H1 (cell line): Measurements from ENCODE around the gene GPRIN3. TPM values are rescaled to one million over a fixed set of nuclear protein-coding genes. Genes with fewer than 3 reads are reported as not detected.

Source experiments
- CTCF ChIA-PET: fragments of 300-600 bp; sonication (Branson Sonifier 250); formaldehyde crosslinking; loops from one replicate; lab custom pipeline; 2021; ENCODE audit not compliant: partially characterized antibody; lab: Charles Lee
- POLR2A ChIA-PET: fragments of 300-600 bp; sonication (Branson Sonifier 250); formaldehyde crosslinking; loops from one replicate; lab custom pipeline; 2021; ENCODE audit warnings: inconsistent platforms; ENCODE audit not compliant: partially characterized antibody; lab: Charles Lee
- DNase-seq, 2 experiments: peaks; one replicate each; pipeline versions ENCODE4 v3.0.0 to v3.0.0-alpha.2; 2010 to 2022; ENCODE audit warnings: low spot score in 2 of 2, low read depth in 1 of 2, mixed read lengths in 1 of 2
- FAIRE-seq: peaks from 2 replicates; lab custom pipeline; 2011; peaks lifted over from hg19 to GRCh38; lab: Jason Lieb, UNC
- H2AFZ ChIP-seq: 2 replicates; pipeline ENCODE4 v1.8.1; 2012; ENCODE audit warnings: low read length, inconsistent platforms
- H2AK5ac ChIP-seq: 2 replicates; pipeline ENCODE4 v1.6.1; 2013; ENCODE audit warnings: low read depth, low read length
- H2BK120ac ChIP-seq: replicated peaks from 2 replicates; pipeline ENCODE3; 2013; ENCODE audit warnings: low read depth, low read length, inconsistent platforms
- H2BK12ac ChIP-seq: 2 replicates; pipeline ENCODE4 v1.6.1; 2013; ENCODE audit warnings: low read depth, low read length
- H2BK15ac ChIP-seq: 2 replicates; pipeline ENCODE4 v1.6.1; 2013; ENCODE audit warnings: low read length
- H2BK20ac ChIP-seq: 2 replicates; pipeline ENCODE4 v1.6.1; 2013; ENCODE audit warnings: low read length
- H2BK5ac ChIP-seq: 2 replicates; pipeline ENCODE4 v1.6.1; 2013; ENCODE audit warnings: low read depth, low read length
- H3K14ac ChIP-seq: 2 replicates; pipeline ENCODE4 v1.6.1; 2013; ENCODE audit warnings: inconsistent platforms; ENCODE audit not compliant: insufficient read length
- H3K18ac ChIP-seq: 2 replicates; pipeline ENCODE4 v1.6.1; 2013; ENCODE audit warnings: low read length; ENCODE audit errors: extremely low read depth
- H3K23ac ChIP-seq: 2 replicates; pipeline ENCODE4 v1.6.1; 2013; ENCODE audit warnings: inconsistent platforms; ENCODE audit not compliant: insufficient read length
- H3K23me2 ChIP-seq: 2 replicates; pipeline ENCODE4 v1.6.1; 2013; ENCODE audit warnings: low read depth, low read length
- H3K27ac ChIP-seq: 2 replicates; pipeline ENCODE4 v1.6.1; 2011; ENCODE audit warnings: low read depth, low read length, inconsistent platforms
- H3K27me3 ChIP-seq, 4 experiments: replicated peaks in 1 of 4; 1 replicate in 1 of 4; 2 replicates in 3 of 4; pipeline versions ENCODE4 v1.6.1 to v1.8.1; 2011 to 2013; ENCODE audit warnings: low read length in 3 of 4, mild to moderate bottlenecking in 3 of 4, inconsistent platforms in 2 of 4, mixed read lengths in 2 of 4, moderate library complexity in 1 of 4; ENCODE audit not compliant: control insufficient read depth in 3 of 4, insufficient read depth in 3 of 4; ENCODE audit errors: extremely low read depth in 1 of 4
- H3K36me3 ChIP-seq, 4 experiments: 2 replicates each; pipeline versions ENCODE4 v1.6.1 to v1.8.1; 2011 to 2013; ENCODE audit warnings: mild to moderate bottlenecking in 4 of 4, low read length in 3 of 4, moderate library complexity in 2 of 4, control low read depth in 1 of 4, inconsistent platforms in 1 of 4; ENCODE audit not compliant: insufficient read depth in 4 of 4, control insufficient read depth in 2 of 4
- H3K4ac ChIP-seq: replicated peaks from 2 replicates; pipeline ENCODE3; 2013; ENCODE audit warnings: low read length, low read depth, mixed read lengths, inconsistent platforms; ENCODE audit not compliant: insufficient read length
- H3K4me1 ChIP-seq, 4 experiments: replicated peaks in 1 of 4; 1 replicate in 1 of 4; 2 replicates in 3 of 4; pipeline versions ENCODE4 v1.6.1 to v1.8.1; 2011 to 2013; ENCODE audit warnings: low read length in 3 of 4, inconsistent platforms in 2 of 4, mixed read lengths in 1 of 4; ENCODE audit not compliant: insufficient read depth in 4 of 4, control insufficient read depth in 3 of 4
- H3K4me2 ChIP-seq, 2 experiments: 2 replicates each; pipeline versions ENCODE4 v1.6.1 to v1.8.1; 2011 to 2013; ENCODE audit warnings: low read depth in 2 of 2, low read length in 2 of 2, control low read depth in 1 of 2, inconsistent platforms in 1 of 2, mild to moderate bottlenecking in 1 of 2; ENCODE audit not compliant: insufficient read depth in 1 of 2
- H3K4me3 ChIP-seq, 4 experiments: fragments of 200-600, 300-600 bp in 1 of 4; sonication (generic), shearing (Covaris generic), sonication (Bioruptor Twin) in 1 of 4; 2 replicates each; pipeline versions ENCODE4 v1.5.1 to v1.8.1; 2011 to 2016; ENCODE audit warnings: low read length in 4 of 4, low read depth in 3 of 4, control low read depth in 2 of 4, inconsistent platforms in 2 of 4, mild to moderate bottlenecking in 2 of 4, mixed read lengths in 1 of 4, moderate library complexity in 1 of 4; ENCODE audit not compliant: insufficient read depth in 2 of 4; ENCODE audit errors: extremely low read depth in 1 of 4
- H3K56ac ChIP-seq: replicated peaks from 2 replicates; pipeline ENCODE3; 2013; ENCODE audit warnings: low read depth, mild to moderate bottlenecking, mixed read lengths, low read length, inconsistent platforms; ENCODE audit not compliant: insufficient read length
- H3K79me1 ChIP-seq: 2 replicates; pipeline ENCODE4 v1.6.1; 2013; ENCODE audit warnings: low read depth, low read length, control low read depth
- H3K79me2 ChIP-seq, 2 experiments: 2 replicates each; pipeline versions ENCODE4 v1.6.1 to v1.8.1; 2012 to 2013; ENCODE audit warnings: low read length in 2 of 2, mild to moderate bottlenecking in 2 of 2, inconsistent platforms in 1 of 2; ENCODE audit not compliant: insufficient read depth in 2 of 2, control insufficient read depth in 1 of 2
- H3K9ac ChIP-seq, 4 experiments: replicated peaks in 1 of 4; 1 replicate in 1 of 4; 2 replicates in 3 of 4; pipeline versions ENCODE4 v1.6.1 to v1.8.1; 2011 to 2013; ENCODE audit warnings: low read depth in 3 of 4, low read length in 3 of 4, control low read depth in 2 of 4, mild to moderate bottlenecking in 2 of 4, moderate library complexity in 2 of 4, inconsistent platforms in 1 of 4; ENCODE audit errors: extremely low read depth in 1 of 4
- H3K9me3 ChIP-seq, 2 experiments: 2 replicates each; pipeline versions ENCODE4 v1.6.1 to v1.8.1; 2012 to 2013; ENCODE audit warnings: mild to moderate bottlenecking in 2 of 2, moderate library complexity in 2 of 2, control low read depth in 1 of 2, inconsistent platforms in 1 of 2, low read depth in 1 of 2, low read length in 1 of 2, mixed read lengths in 1 of 2; ENCODE audit not compliant: insufficient read depth in 2 of 2
- H4K20me1 ChIP-seq, 2 experiments: replicated peaks in 1 of 2; 2 replicates each; pipeline versions ENCODE3 to v1.8.1; 2011 to 2013; ENCODE audit warnings: inconsistent platforms in 2 of 2, low read length in 2 of 2, mild to moderate bottlenecking in 1 of 2; ENCODE audit not compliant: insufficient read depth in 2 of 2, control insufficient read depth in 1 of 2
- H4K5ac ChIP-seq: 2 replicates; pipeline ENCODE4 v1.6.1; 2013; ENCODE audit warnings: low read length, low read depth, mixed read lengths, inconsistent platforms; ENCODE audit not compliant: insufficient read length
- H4K8ac ChIP-seq: 2 replicates; pipeline ENCODE4 v1.8.0; 2013; ENCODE audit warnings: mild to moderate bottlenecking, moderate library complexity, low read length, inconsistent platforms; ENCODE audit not compliant: insufficient read depth; ENCODE audit errors: extremely low read depth
- H4K91ac ChIP-seq: replicated peaks from 2 replicates; pipeline ENCODE3; 2013; ENCODE audit warnings: low read length, mixed read lengths, inconsistent platforms; ENCODE audit not compliant: insufficient read length
- ASH2L ChIP-seq: fragments of 200-600, 300-600 bp; sonication (generic); IDR thresholded peaks from one replicate; pipeline ENCODE4 v1.7.1; 2017; ENCODE audit warnings: low read length
- BRCA1 ChIP-seq: IDR thresholded peaks from 2 replicates; pipeline ENCODE4 v1.6.1; 2012; ENCODE audit warnings: low read depth, low read length, improper control_type of control experiment
- CBX8 ChIP-seq: fragments of 300-800, 300-1000 bp; sonication (generic); IDR thresholded peaks from 2 replicates; pipeline ENCODE4 v1.7.1; 2016; ENCODE audit warnings: low read depth, low read length, borderline replicate concordance
- EZH2 ChIP-seq: fragments of 200-600 bp; sonication (generic); IDR thresholded peaks from 2 replicates; pipeline ENCODE4 v1.7.1; 2012; ENCODE audit warnings: low read depth, mild to moderate bottlenecking, moderate library complexity, low read length, inconsistent platforms; ENCODE audit not compliant: severe bottlenecking
- GABPA ChIP-seq: IDR thresholded peaks from 2 replicates; pipeline ENCODE4 v1.6.1; 2011; ENCODE audit warnings: mild to moderate bottlenecking, low read length, moderate library complexity, borderline replicate concordance; ENCODE audit not compliant: insufficient read depth
- HDAC2 ChIP-seq, 2 experiments: fragments of 300-600 bp in 1 of 2; sonication (generic) in 1 of 2; IDR thresholded peaks; 2 replicates each; pipeline ENCODE4 v1.6.1; 2011 to 2012; ENCODE audit warnings: low read depth in 2 of 2, low read length in 2 of 2, mild to moderate bottlenecking in 2 of 2, moderate library complexity in 2 of 2, borderline replicate concordance in 1 of 2, inconsistent platforms in 1 of 2
- JUN ChIP-seq: IDR thresholded peaks from 2 replicates; pipeline ENCODE4 v1.6.1; 2011; ENCODE audit warnings: low read depth, mild to moderate bottlenecking, improper control_type of control experiment, low read length
- MAFK ChIP-seq: IDR thresholded peaks from 2 replicates; pipeline ENCODE4 v1.6.1; 2012; ENCODE audit warnings: low read depth, mild to moderate bottlenecking, improper control_type of control experiment, low read length
- NRF1 ChIP-seq: IDR thresholded peaks from 2 replicates; pipeline ENCODE4 v1.6.1; 2011; ENCODE audit warnings: mild to moderate bottlenecking, low read depth, low read length, improper control_type of control experiment
- POLR2A ChIP-seq, 2 experiments: IDR thresholded peaks; 1 replicate in 1 of 2; 2 replicates in 1 of 2; pipeline ENCODE4 v1.6.1; 2011; ENCODE audit warnings: low read depth in 2 of 2, low read length in 2 of 2, mild to moderate bottlenecking in 2 of 2; ENCODE audit errors: control extremely low read depth in 1 of 2
- SAP30 ChIP-seq: fragments of 300-600 bp; sonication (generic); IDR thresholded peaks from 2 replicates; pipeline ENCODE4 v1.7.1; 2012; ENCODE audit warnings: low read length, moderate library complexity, mild to moderate bottlenecking, inconsistent platforms; ENCODE audit not compliant: insufficient read depth, insufficient replicate concordance
- SP1 ChIP-seq: IDR thresholded peaks from 2 replicates; pipeline ENCODE4 v1.6.1; 2011; ENCODE audit warnings: low read depth, low read length
- SP4 ChIP-seq: IDR thresholded peaks from 2 replicates; pipeline ENCODE4 v1.6.1; 2012; ENCODE audit warnings: low read length, inconsistent platforms
- TAF1 ChIP-seq: IDR thresholded peaks from 2 replicates; pipeline ENCODE4 v1.6.1; 2011; ENCODE audit warnings: mild to moderate bottlenecking, low read depth, low read length
- TAF7 ChIP-seq: optimal IDR thresholded peaks from 2 replicates; pipeline ENCODE3; 2011; ENCODE audit warnings: low read depth, mild to moderate bottlenecking, inconsistent platforms, low read length, moderate library complexity, borderline replicate concordance
- WGBS, 2 experiments: shearing (Covaris generic) in 1 of 2; methylation state at CpG; one replicate each; pipeline versions ENCODE4 v1.1.6 to v1.1.7; 2013 to 2015; ENCODE audit warnings: low lambda C conversion rate in 2 of 2, mixed read lengths in 2 of 2, inconsistent platforms in 1 of 2, low coverage in 1 of 2, missing lambda C conversion rate in 1 of 2; ENCODE audit not compliant: insufficient replicate concordance in 2 of 2, insufficient coverage in 1 of 2, insufficient read length in 1 of 2; ENCODE audit errors: extremely low coverage in 1 of 2, missing lambda C conversion rate in 1 of 2; 5-methylcytosine and 5-hydroxymethylcytosine counted together
- polyA plus RNA-seq, 7 experiments: library from polyadenylated mRNA; depleted of rRNA in 3 of 7; stranded (reverse) in 5 of 7; unstranded in 2 of 7; fragments of >200 nt in 5 of 7; fragments of 200-250 nt in 2 of 7; gene quantifications; 1 replicate in 5 of 7; 2 replicates in 1 of 7; 4 replicates in 1 of 7; pipeline versions ENCODE4 v1.2.1 to v1.2.3, GENCODE V29; 2011 to 2013; ENCODE audit warnings: missing spikeins in 2 of 7, mixed read lengths in 2 of 7
- total RNA-seq: library from RNA; stranded (reverse); fragmentation: NEBNext Ultra II Directional; extraction: Animal tissue kit (Norgen Biotek cat#: 25700); gene quantifications from 2 replicates; pipeline ENCODE4 v1.2.1, GENCODE V29; 2021

The GPRIN3 gene
- total and polyA plus RNA-seq, 2 of the 8 experiments (the other 6 are each of a cell fraction or from before 2014, with no cell fraction given): 0.17 to 1.4 TPM

GRCh38 chr4:89298788-89299152, 8.8 kb downstream of the GPRIN3 start:
- no peaks in the 10 kb centered on the region for H3K9me3 ChIP-seq
- no peak overlapping the region for H2BK5ac ChIP-seq
- no peak overlapping the region for H3K18ac ChIP-seq
- no peak overlapping the region for H2BK20ac ChIP-seq
- no peak overlapping the region for H2BK120ac ChIP-seq
- no peak overlapping the region for H3K56ac ChIP-seq
- H3K4ac ChIP-seq: no peak overlapping the region
- no peak overlapping the region for H2AFZ ChIP-seq
- H4K20me1 ChIP-seq: no peaks in the 10 kb centered on the region
- H3K27me3 ChIP-seq: no peaks in the 10 kb centered on the region
- DNase-seq (no peak), FAIRE-seq (no peak)
- no peak overlapping the region for H2BK12ac ChIP-seq
- H2BK15ac ChIP-seq: no peak overlapping the region
- POLR2A ChIA-PET: no interaction called here
- no peak overlapping the region for H3K14ac ChIP-seq
- H4K91ac ChIP-seq: no peak overlapping the region
- no peaks in the 10 kb centered on the region for H3K4me1 ChIP-seq
- H4K5ac ChIP-seq: no peak overlapping the region
- H2AK5ac ChIP-seq: no peak overlapping the region
- no peak overlapping the region for H3K27ac ChIP-seq
- 94% methylated on average over 2 of the region's 2 CpGs; no CpG with 5 or more reads in 1 of the 2 experiments for WGBS, 2 experiments
- no peaks in the 10 kb centered on the region for H3K36me3 ChIP-seq
- no peaks in the 10 kb centered on the region for H3K79me1 ChIP-seq
- no peak overlapping the region for H3K4me3 ChIP-seq
- H3K4me2 ChIP-seq: no peak overlapping the region
- H3K23me2 ChIP-seq: no peaks in the 10 kb centered on the region
- H3K9ac ChIP-seq: no peak overlapping the region
- H3K23ac ChIP-seq: no peak overlapping the region
- H4K8ac ChIP-seq: no peak overlapping the region
- CTCF ChIA-PET: interaction anchor here (1.0 kb wide), 1 partner anchor 72 kb away, joined by 3 read pairs; no protein-coding TSS in a partner anchor
- no peaks in the 10 kb centered on the region for H3K79me2 ChIP-seq
- TF ChIP-seq BRCA1 (no peak), SP1 (no peak), NRF1 (no peak), POLR2A (IDR thresholded peaks at IDR 0.05; ENCODE audit: control extremely low read depth in 1 of 2, low read depth in 2 of 2, low read length in 2 of 2) (no peak), TAF7 (no peak), HDAC2 (IDR thresholded peaks at IDR 0.05; ENCODE audit: borderline replicate concordance in 1 of 2, low read depth in 2 of 2, low read length in 2 of 2) (no peak), EZH2 (no peak), CBX8 (no peak), TAF1 (no peak), SAP30 (no peak), SP4 (no peak), ASH2L (no peak), GABPA (no peak), MAFK (no peak), JUN (no peak)
